Measurements from ENCODE around the gene TSPAN9.

- TF ChIP-seq CTCF (conservative IDR thresholded peaks at IDR 0.05) (no peak), EZH2 (IDR thresholded peaks at IDR 0.05; ENCODE audit: low read depth) (no peak)
Observed at GRCh38 chr12:3202096-3202495, 124.9 kb downstream of the TSPAN9 start.
